Right lobe of liver (tissue), 6 donors: Measurements from ENCODE around the gene INSR. TPM values are rescaled to one million over a fixed set of nuclear protein-coding genes. Genes with fewer than 3 reads are reported as not detected.

Experiments used
- ATAC-seq, 4 donors: fragments of 200-7000 bp; cut with Tn5 transposase; one replicate each; pipeline ENCODE4 v1.9.1; 2020; ENCODE audit warnings: mild to moderate bottlenecking in 4 of 4, moderate library complexity in 4 of 4
- DNase-seq, 3 donors: peaks; one replicate each; pipeline ENCODE4 v3.0.0-alpha.2; 2020
- H3K27ac ChIP-seq, 3 donors: fragments of 200-600 bp; one replicate each; pipeline ENCODE4 v1.8.0; 2022
- H3K27me3 ChIP-seq, 2 donors: fragments of 200-600 bp; one replicate each; pipeline ENCODE4 v1.8.0; 2022
- H3K36me3 ChIP-seq, 4 donors: fragments of 200-600 bp; sonication (generic) in 1 of 4; one replicate each; pipeline versions ENCODE4 v1.5.1 to v1.8.0; 2017 to 2022; ENCODE audit warnings: control low read depth in 1 of 4
- H3K4me1 ChIP-seq, 4 donors: fragments of 200-600 bp; sonication (generic) in 1 of 4; one replicate each; pipeline versions ENCODE4 v1.5.1 to v1.8.0; 2017 to 2022; ENCODE audit warnings: control low read depth in 1 of 4
- H3K4me3 ChIP-seq, 3 donors: fragments of 200-600 bp; one replicate each; pipeline ENCODE4 v1.8.0; 2022
- H3K9me3 ChIP-seq, 4 donors: fragments of 200-600 bp; sonication (generic) in 1 of 4; one replicate each; pipeline versions ENCODE4 v1.5.1 to v1.8.0; 2017 to 2022; ENCODE audit warnings: control low read depth in 1 of 4
- CTCF ChIP-seq, 4 donors: fragments of 200-600 bp in 3 of 4; fragments of 450-650 bp in 1 of 4; IDR thresholded peaks; one replicate each; pipeline versions ENCODE4 v1.5.1 to v1.8.0; 2016 to 2022; ENCODE audit warnings: antibody characterized with exemption in 4 of 4, mild to moderate bottlenecking in 2 of 4
- POLR2A ChIP-seq: fragments of 450-650 bp; IDR thresholded peaks from one replicate; pipeline ENCODE4 v1.6.1; 2017; ENCODE audit warnings: antibody characterized with exemption, mild to moderate bottlenecking
- WGBS: methylation state at CpG from one replicate; pipeline ENCODE4 v1.1.6; 2018; ENCODE audit warnings: low coverage, low lambda C conversion rate; ENCODE audit not compliant: insufficient coverage; ENCODE audit errors: missing lambda C conversion rate; 5-methylcytosine and 5-hydroxymethylcytosine counted together
- intact Hi-C, 2 donors: fragments of 100-400 bp; cut with DNase I; formaldehyde crosslinking; loops; one replicate each; pipeline versions ENCODE4 v1.11.2 to v1.14.1; 2022
- total RNA-seq, 6 experiments: library from RNA; depleted of rRNA in 2 of 6; stranded (reverse); fragments of >200 nt in 2 of 6; fragmentation: NEBNext Ultra II Directional in 3 of 6; extraction: Animal tissue kit (Norgen Biotek cat#: 25700) in 3 of 6; gene quantifications; one replicate each; pipeline versions ENCODE4 v1.1.0 to v1.2.4, GENCODE V29; 2016 to 2023
- donor health status: DM: no; HTN: yes; CAD: no.
- donor health status: DM: no; HTN: no; CAD: no.
- donor health status: DM: no; HTN: no; CAD: no.
- donor health status: DM: no; HTN: yes; CAD: no.
- donor health status: DM: no; HTN: yes; CAD: no.

The INSR gene
- total RNA-seq, 6 experiments from 2014 or later = 82.7 to 121 (median 106) TPM

- Histone ChIP-seq H3K4me3 (no peak overlapping the region), H3K27ac (peak overlapping the region in 1 of 3 donors; percentile 24), H3K9me3 (no peaks in the 10 kb centered on the region), H3K27me3 (no peaks in the 10 kb centered on the region), H3K4me1 (peaks cover 0 to 27% (median 9%) of the 10 kb centered on the region in 4 donors), H3K36me3 (peaks cover 0 to 12% (median 8%) of the 10 kb centered on the region in 4 donors)
- intact Hi-C loops = no loop called here
- DNase-seq (no peak), ATAC-seq (no peak)
- no CpG with 5 or more reads among the region's 3 CpGs for WGBS
- TF ChIP-seq POLR2A = no peak
- TF ChIP-seq CTCF (IDR thresholded peaks at IDR 0.05) = no peak
Measured at GRCh38 chr19:7263066-7263465, 31.1 kb downstream of the INSR start.

- Histone ChIP-seq H3K27me3 (no peaks in the 10 kb centered on the region), H3K27ac (no peak overlapping the region), H3K36me3 (peaks cover 0 to 10% (median 7%) of the 10 kb centered on the region in 4 donors), H3K4me3 (no peak overlapping the region), H3K9me3 (no peaks in the 10 kb centered on the region), H3K4me1 (peaks cover 0 to 29% (median 11%) of the 10 kb centered on the region in 4 donors)
- ATAC-seq (no peak), DNase-seq (no peak)
- WGBS = 76% methylated on average over 6 of the region's 6 CpGs
- no peak for TF ChIP-seq POLR2A
- no peak for TF ChIP-seq CTCF (IDR thresholded peaks at IDR 0.05)
- intact Hi-C loops = no loop called here
Measured at GRCh38 chr19:7262470-7262869, 31.7 kb downstream of the INSR start.

- DNase-seq (no peak), ATAC-seq (no peak)
- no peaks in the 10 kb centered on the region for H3K9me3 ChIP-seq
- H3K4me1 ChIP-seq = peaks cover 0 to 23% (median 10%) of the 10 kb centered on the region in 4 donors
- H3K27ac ChIP-seq = no peak overlapping the region
- intact Hi-C loops = no loop called here
- H3K4me3 ChIP-seq = no peak overlapping the region
- 80% methylated on average over 1 of the region's 7 CpGs for WGBS
- H3K36me3 ChIP-seq = no peaks in the 10 kb centered on the region
- TF ChIP-seq CTCF (IDR thresholded peaks at IDR 0.05) = no peak
- no peak for TF ChIP-seq POLR2A
- no peaks in the 10 kb centered on the region for H3K27me3 ChIP-seq
Measured at GRCh38 chr19:7260161-7260560, 34.1 kb downstream of the INSR start.

DNA sequence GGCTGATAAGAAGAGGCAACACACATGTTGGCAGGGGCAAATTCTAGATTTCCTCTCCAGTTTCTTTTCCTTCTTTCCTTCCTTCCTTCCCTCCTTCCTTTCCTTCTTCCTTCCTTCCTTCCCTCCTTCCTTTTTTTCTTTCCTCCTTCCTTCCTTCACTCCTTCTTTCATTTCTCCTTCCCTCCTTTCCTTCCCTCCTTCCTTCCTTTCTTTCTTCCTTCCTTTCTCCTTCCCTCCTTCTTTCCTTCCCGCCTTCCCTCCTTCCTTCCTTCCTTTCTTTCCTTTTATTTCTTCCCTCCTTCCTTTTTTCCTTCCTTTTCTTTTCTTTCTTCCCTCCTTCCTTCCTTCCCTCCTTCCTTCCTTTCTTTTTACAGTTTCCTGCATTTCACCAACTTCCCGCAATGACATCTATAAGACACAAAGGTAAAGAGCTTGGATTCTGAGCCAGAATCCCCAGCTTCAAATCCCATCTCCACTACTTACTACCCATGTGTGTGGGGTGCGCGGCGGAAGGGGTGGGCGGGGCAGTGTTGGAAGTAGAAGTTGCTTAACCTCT, 35.3 kb downstream of the INSR start:
- Histone ChIP-seq H3K36me3 (no peaks in the 10 kb centered on the region), H3K9me3 (no peaks in the 10 kb centered on the region), H3K4me3 (no peak overlapping the region), H3K4me1 (peaks cover 0 to 33% (median 9%) of the 10 kb centered on the region in 4 donors), H3K27ac (peak overlapping the region; percentile 83 to 96 (median 83)), H3K27me3 (no peaks in the 10 kb centered on the region)
- WGBS = 99% methylated on average over 6 of the region's 6 CpGs
- DNase-seq (no peak), ATAC-seq (no peak)
- intact Hi-C loops = no loop called here
- TF ChIP-seq POLR2A = no peak
- TF ChIP-seq CTCF (IDR thresholded peaks at IDR 0.05) = no peak
